Loucy (cell line): ENCODE measurements around the gene UFSP1.

Experiments used
- CTCF ChIP-seq: fragments of 200-600 bp; sonication (generic); conservative IDR thresholded peaks from 2 replicates; pipeline ENCODE4 v1.5.1; 2014; ENCODE audit warnings: mild to moderate bottlenecking, antibody characterized with exemption, low read length
- EZH2phosphoT487 ChIP-seq: fragments of 200-600 bp; IDR thresholded peaks from 2 replicates; pipeline ENCODE4 v1.6.1; 2018; ENCODE audit warnings: antibody characterized with exemption, mild to moderate bottlenecking, moderate library complexity, borderline replicate concordance

GRCh38 chr7:100911484-100911883 lies 22.0 kb upstream of the UFSP1 start:
- TF ChIP-seq CTCF (no peak), EZH2phosphoT487 (no peak)
